SK-N-SH treated with all-trans-retinoic acid at 6 μM for 48 hours (cell line): ENCODE results near the gene PFN1.

ENCODE experiments used
- ATAC-seq: fragments of 200-7000 bp; cut with Tn5 transposase; 3 replicates; pipeline ENCODE4 v1.9.1; 2020; ENCODE audit warnings: mild to moderate bottlenecking, moderate library complexity
- ARNTL ChIP-seq: fragments of 450-650 bp; formaldehyde crosslinking; IDR thresholded peaks from 2 replicates; pipeline ENCODE4 v1.5.0; 2020; ENCODE audit warnings: low read depth, mild to moderate bottlenecking, moderate library complexity, borderline replicate concordance
- BACH2 ChIP-seq: fragments of 250-450 bp; sonication (Bioruptor Pico); IDR thresholded peaks from 2 replicates; pipeline ENCODE4 v1.9.0; 2021; ENCODE audit warnings: mild to moderate bottlenecking, borderline replicate concordance
- CREB5 ChIP-seq: fragments of 250-450 bp; sonication (Bioruptor Pico); IDR thresholded peaks from 2 replicates; pipeline ENCODE4 v1.5.1; 2020; ENCODE audit warnings: low read depth, mild to moderate bottlenecking, moderate library complexity
- CSDC2 ChIP-seq: fragments of 250-450 bp; sonication (Bioruptor Pico); IDR thresholded peaks from 2 replicates; pipeline ENCODE4 v1.5.0; 2020; ENCODE audit warnings: mild to moderate bottlenecking, moderate library complexity
- ESRRG ChIP-seq: fragments of 250-450 bp; sonication (Bioruptor Pico); IDR thresholded peaks from 2 replicates; pipeline ENCODE4 v1.6.1; 2021; ENCODE audit warnings: mild to moderate bottlenecking
- GLIS3 ChIP-seq: fragments of 250-450 bp; sonication (Bioruptor Pico); IDR thresholded peaks from 2 replicates; pipeline ENCODE4 v1.5.0; 2020; ENCODE audit warnings: mild to moderate bottlenecking, moderate library complexity
- ISL1 ChIP-seq: fragments of 250-450 bp; sonication (Bioruptor Pico); IDR thresholded peaks from 2 replicates; pipeline ENCODE4 v2.1.2; 2022; ENCODE audit warnings: mild to moderate bottlenecking, moderate library complexity
- OSR1 ChIP-seq: fragments of 250-450 bp; sonication (Bioruptor Pico); IDR thresholded peaks from 2 replicates; pipeline ENCODE4 v1.8.0; 2022; ENCODE audit warnings: moderate library complexity, mild to moderate bottlenecking, inconsistent platforms
- PATZ1 ChIP-seq: fragments of 250-450 bp; sonication (Bioruptor Pico); IDR thresholded peaks from 2 replicates; pipeline ENCODE4 v1.8.0; 2020; ENCODE audit warnings: mild to moderate bottlenecking, moderate library complexity, borderline replicate concordance
- POU6F1 ChIP-seq: fragments of 250-450 bp; sonication (Bioruptor Pico); IDR thresholded peaks from 2 replicates; pipeline ENCODE4 v1.8.0; 2021; ENCODE audit warnings: low read depth, mild to moderate bottlenecking, moderate library complexity, borderline replicate concordance
- PPARA ChIP-seq: fragments of 250-450 bp; sonication (Bioruptor Pico); IDR thresholded peaks from 2 replicates; pipeline ENCODE4 v1.5.0; 2020; ENCODE audit warnings: mild to moderate bottlenecking, borderline replicate concordance
- RARB ChIP-seq: fragments of 250-450 bp; sonication (Bioruptor Pico); IDR thresholded peaks from 2 replicates; pipeline ENCODE4 v1.8.0; 2021; ENCODE audit warnings: mild to moderate bottlenecking, moderate library complexity
- SNAI2 ChIP-seq: fragments of 250-450 bp; sonication (Bioruptor Pico); IDR thresholded peaks from 2 replicates; pipeline ENCODE4 v1.5.0; 2020; ENCODE audit warnings: mild to moderate bottlenecking, moderate library complexity
- TCF4 ChIP-seq: fragments of 250-450 bp; sonication (Bioruptor Pico); IDR thresholded peaks from 2 replicates; pipeline ENCODE4 v1.8.0; 2021; ENCODE audit warnings: mild to moderate bottlenecking, moderate library complexity, borderline replicate concordance
- TOX ChIP-seq: fragments of 250-450 bp; sonication (Bioruptor Pico); IDR thresholded peaks from 2 replicates; pipeline ENCODE4 v1.8.0; 2021; ENCODE audit warnings: mild to moderate bottlenecking, moderate library complexity, borderline replicate concordance
- ZC3H10 ChIP-seq: fragments of 250-450 bp; sonication (Bioruptor Pico); IDR thresholded peaks from 2 replicates; pipeline ENCODE4 v1.5.1; 2021; ENCODE audit warnings: mild to moderate bottlenecking, moderate library complexity
- ZFP3 ChIP-seq: fragments of 250-450 bp; sonication (Bioruptor Pico); IDR thresholded peaks from 2 replicates; pipeline ENCODE4 v1.5.0; 2020; ENCODE audit warnings: mild to moderate bottlenecking, moderate library complexity
- ZFP30 ChIP-seq: fragments of 450-650 bp; formaldehyde crosslinking; IDR thresholded peaks from 2 replicates; pipeline ENCODE4 v1.5.0; 2022; ENCODE audit warnings: mild to moderate bottlenecking, moderate library complexity
- ZNF565 ChIP-seq: fragments of 450-650 bp; formaldehyde crosslinking; conservative IDR thresholded peaks from 2 replicates; pipeline ENCODE4 v1.5.0; 2020; ENCODE audit warnings: low read depth, mild to moderate bottlenecking, moderate library complexity
- ZNF70 ChIP-seq: fragments of 450-650 bp; formaldehyde crosslinking; IDR thresholded peaks from 2 replicates; pipeline ENCODE4 v1.5.0; 2020; ENCODE audit warnings: mild to moderate bottlenecking, moderate library complexity
- ZNF8 ChIP-seq: fragments of 450-650 bp; formaldehyde crosslinking; IDR thresholded peaks from 2 replicates; pipeline ENCODE4 v1.5.0; 2020; ENCODE audit warnings: mild to moderate bottlenecking, moderate library complexity
- TF ChIP-seq, protein P1 (sequence below): fragments of 250-450 bp; sonication (Bioruptor Pico); IDR thresholded peaks from 2 replicates; pipeline ENCODE4 v1.5.1; 2021; ENCODE audit warnings: mild to moderate bottlenecking, moderate library complexity

PFN1 gene

GRCh38 chr17:4960279-4960922 is 12.1 kb upstream of the PFN1 start (continued):
- TF ChIP-seq ARNTL (CRISPR knock-in tag) = no peak
- TF ChIP-seq TOX (CRISPR knock-in tag) = no peak
- no peak for TF ChIP-seq PATZ1 (CRISPR knock-in tag)
- TF ChIP-seq ZNF70 (CRISPR knock-in tag) = no peak
- no peak for TF ChIP-seq TCF4 (CRISPR knock-in tag)
- TF ChIP-seq OSR1 (CRISPR knock-in tag) = no peak
- no peak for TF ChIP-seq SNAI2 (CRISPR knock-in tag)
- no peak for TF ChIP-seq ZC3H10 (CRISPR knock-in tag)

- TF ChIP-seq CSDC2 = no peak
- TF ChIP-seq ZNF565 = no peak
- no peak for TF ChIP-seq ZFP3 (CRISPR knock-in tag)
- TF ChIP-seq BACH2 = no peak
- TF ChIP-seq ISL1 (CRISPR knock-in tag) = no peak
- ATAC-seq = no peak
Observed at GRCh38 chr17:4959261-4959965, 11.1 kb upstream of the PFN1 start.

GRCh38 chr17:4958102-4958501 is 9.8 kb upstream of the PFN1 start:
- TF ChIP-seq ESRRG (CRISPR knock-in tag) = no peak
- TF ChIP-seq ZFP30 (CRISPR knock-in tag) = no peak
- no peak for TF ChIP-seq PPARA
- ATAC-seq = no peak

DNA sequence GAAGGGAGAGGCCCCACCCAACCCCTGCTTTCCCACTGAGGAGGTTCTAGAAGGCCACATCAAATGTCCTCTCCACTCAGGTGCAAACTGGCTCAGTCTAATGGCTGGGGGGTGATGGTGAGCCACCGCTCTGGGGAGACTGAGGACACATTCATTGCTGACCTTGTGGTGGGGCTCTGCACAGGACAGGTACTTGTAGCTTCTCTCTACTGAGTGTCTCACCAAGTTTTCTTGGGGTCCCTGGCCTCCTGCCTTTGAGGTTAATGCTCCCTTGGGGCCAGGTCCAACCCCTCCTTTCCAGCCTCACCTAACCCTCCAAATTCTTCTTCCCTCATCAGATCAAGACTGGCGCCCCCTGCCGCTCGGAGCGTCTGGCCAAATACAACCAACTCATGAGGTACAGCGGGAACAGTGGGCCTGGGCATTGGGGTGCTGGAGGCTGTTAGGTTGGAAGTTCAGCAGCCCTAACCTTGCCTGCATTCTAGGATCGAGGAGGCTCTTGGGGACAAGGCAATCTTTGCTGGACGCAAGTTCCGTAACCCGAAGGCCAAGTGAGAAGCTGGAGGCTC is 8.2 kb upstream of the PFN1 start:
- TF ChIP-seq GLIS3 (no peak), PATZ1 (CRISPR knock-in tag) (no peak), ZC3H10 (CRISPR knock-in tag) (no peak), ISL1 (CRISPR knock-in tag) (no peak), TCF4 (CRISPR knock-in tag) (no peak), TOX (CRISPR knock-in tag) (no peak), SNAI2 (CRISPR knock-in tag) (no peak), ZFP30 (CRISPR knock-in tag) (no peak), PPARA (no peak), BACH2 (no peak), ZNF70 (CRISPR knock-in tag) (no peak), ARNTL (CRISPR knock-in tag) (no peak), CSDC2 (no peak), POU6F1 (CRISPR knock-in tag) (no peak), ESRRG (CRISPR knock-in tag) (no peak), ZNF8 (CRISPR knock-in tag) (no peak)
- no peak for ATAC-seq

- ATAC-seq = no peak
- no peak for TF ChIP-seq TCF4 (CRISPR knock-in tag)
- no peak for TF ChIP-seq BACH2
- no peak for TF ChIP-seq RARB (CRISPR knock-in tag)
- no peak for TF ChIP-seq ZC3H10 (CRISPR knock-in tag)
- no peak for TF ChIP-seq ARNTL (CRISPR knock-in tag)
- TF ChIP-seq ZNF70 (CRISPR knock-in tag) = no peak
- TF ChIP-seq PATZ1 (CRISPR knock-in tag) = no peak
- TF ChIP-seq ZFP30 (CRISPR knock-in tag) = no peak
- TF ChIP-seq, protein P1, sequence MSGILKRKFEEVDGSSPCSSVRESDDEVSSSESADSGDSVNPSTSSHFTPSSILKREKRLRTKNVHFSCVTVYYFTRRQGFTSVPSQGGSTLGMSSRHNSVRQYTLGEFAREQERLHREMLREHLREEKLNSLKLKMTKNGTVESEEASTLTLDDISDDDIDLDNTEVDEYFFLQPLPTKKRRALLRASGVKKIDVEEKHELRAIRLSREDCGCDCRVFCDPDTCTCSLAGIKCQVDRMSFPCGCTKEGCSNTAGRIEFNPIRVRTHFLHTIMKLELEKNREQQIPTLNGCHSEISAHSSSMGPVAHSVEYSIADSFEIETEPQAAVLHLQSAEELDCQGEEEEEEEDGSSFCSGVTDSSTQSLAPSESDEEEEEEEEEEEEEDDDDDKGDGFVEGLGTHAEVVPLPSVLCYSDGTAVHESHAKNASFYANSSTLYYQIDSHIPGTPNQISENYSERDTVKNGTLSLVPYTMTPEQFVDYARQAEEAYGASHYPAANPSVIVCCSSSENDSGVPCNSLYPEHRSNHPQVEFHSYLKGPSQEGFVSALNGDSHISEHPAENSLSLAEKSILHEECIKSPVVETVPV = no peak
- TF ChIP-seq CREB5 = no peak
- no peak for TF ChIP-seq PPARA
- no peak for TF ChIP-seq SNAI2 (CRISPR knock-in tag)
- no peak for TF ChIP-seq ZNF8 (CRISPR knock-in tag)
Observed at GRCh38 chr17:4955091-4955490, 6.8 kb upstream of the PFN1 start.
